SH-SY5Y (cell line): ENCODE measurements around the gene AACS.

ENCODE experiments used
- GATA2 ChIP-seq: IDR thresholded peaks from 2 replicates; pipeline ENCODE4 v1.6.1; 2011; ENCODE audit warnings: mild to moderate bottlenecking, low read depth, low read length
- GATA3 ChIP-seq: IDR thresholded peaks from 2 replicates; pipeline ENCODE4 v1.6.1; 2011; ENCODE audit warnings: low read depth, mild to moderate bottlenecking, low read length, moderate library complexity

DNA sequence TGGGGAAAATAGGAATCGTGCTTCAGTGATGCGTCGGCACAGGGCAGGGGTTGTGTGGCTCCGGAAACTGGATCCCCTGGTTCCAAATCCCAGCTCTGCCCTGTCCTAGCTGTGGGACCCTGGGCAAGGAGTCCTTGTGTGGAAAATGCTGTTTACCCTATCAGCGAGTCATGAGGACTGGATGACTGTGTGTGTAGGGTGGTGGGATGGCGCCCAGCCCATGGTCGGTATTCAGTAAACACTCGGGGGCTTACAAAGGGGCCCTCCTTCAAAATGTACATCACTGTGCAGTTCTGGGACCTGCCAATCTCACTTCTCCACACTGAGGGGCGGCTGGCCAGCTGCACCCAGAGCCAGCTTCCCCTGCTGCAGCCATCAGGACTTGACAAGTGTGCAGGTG, 47.4 kb upstream of the AACS start:
- TF ChIP-seq GATA2 (no peak), GATA3 (no peak)
